Activated naive CD8-positive, alpha-beta T cell treated with anti-CD3 and anti-CD28 coated beads, Interleukin-2, amount 10 ng/mL, durations not matched to agents 7 days and 5 days (primary cell): ENCODE results near the gene CENPX. TPM values are rescaled to one million over a fixed set of nuclear protein-coding genes. Genes with fewer than 3 reads are reported as not detected.

Experiments
- ATAC-seq: fragments of 150-1000 bp; cut with Tn5 transposase; one replicate; pipeline ENCODE4 v1.10.0; 2021; ENCODE audit warnings: low read depth, moderate library complexity
- POLR2A ChIA-PET: fragments of 350-600 bp; sonication (Branson Sonifier 250); formaldehyde crosslinking; loops from one replicate; lab custom pipeline; 2021; ENCODE audit warnings: antibody characterized with exemption; lab: Charles Lee
- DNase-seq: peaks from one replicate; pipeline ENCODE4 v3.0.0; 2021
- H3K27ac Mint-ChIP-seq: one replicate; pipeline ENCODE4 v1.8.0; 2022; ENCODE audit warnings: mild to moderate bottlenecking, mixed read lengths
- H3K27me3 Mint-ChIP-seq: one replicate; pipeline ENCODE4 v1.8.0; 2022; ENCODE audit warnings: mild to moderate bottlenecking, moderate library complexity, mixed read lengths
- H3K36me3 Mint-ChIP-seq: one replicate; pipeline ENCODE4 v1.8.0; 2021; ENCODE audit warnings: mild to moderate bottlenecking, mixed read lengths
- H3K4me1 Mint-ChIP-seq: one replicate; pipeline ENCODE4 v1.8.0; 2021; ENCODE audit warnings: mixed read lengths
- H3K4me3 Mint-ChIP-seq: one replicate; pipeline ENCODE4 v1.8.0; 2022; ENCODE audit warnings: mild to moderate bottlenecking, moderate library complexity, mixed read lengths
- H3K9me3 Mint-ChIP-seq: one replicate; pipeline ENCODE4 v1.8.0; 2021; ENCODE audit warnings: mixed read lengths
- total RNA-seq, 2 experiments: library from RNA; stranded (reverse); gene quantifications; one replicate each; pipeline ENCODE4 v1.2.3, GENCODE V29; 2021

Gene CENPX
- total RNA-seq, 2 experiments from 2014 or later = 62.0 to 64.7 TPM

DNA sequence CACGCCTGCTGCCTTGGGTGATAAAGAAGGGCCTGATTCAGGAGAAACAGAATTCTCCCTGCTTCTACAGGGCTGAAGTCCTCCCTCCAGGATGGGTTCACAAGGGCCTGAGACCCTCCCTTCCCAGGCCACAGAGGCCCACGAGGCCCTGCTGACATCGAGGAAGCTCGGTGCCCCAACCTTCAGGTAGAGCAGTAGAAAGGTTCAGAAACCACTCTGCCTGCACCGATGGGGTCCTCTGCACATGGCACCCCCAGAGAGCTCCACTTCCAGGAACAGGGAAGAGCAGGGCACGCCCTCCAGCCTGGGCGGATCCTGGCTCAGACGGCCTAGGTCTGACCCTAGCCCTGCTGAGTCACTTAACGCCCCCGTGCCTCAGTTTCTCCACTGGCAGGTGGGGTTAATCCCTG lies 773 bp downstream of the CENPX start:
- POLR2A ChIA-PET = interaction anchor here (0.6 to 5.7 kb wide), 17 partner anchors 9 to 1750 kb away, joined by 3 to 39 read pairs (median 3); partner anchors contain the start of genes DCXR, DUS1L and NOTUM
- no peak for ATAC-seq
- Mint-ChIP-seq H3K4me1 (peaks cover 16% of the 10 kb centered on the region), H3K27me3 (no peaks in the 10 kb centered on the region), H3K9me3 (no peaks in the 10 kb centered on the region), H3K4me3 (peak overlapping the region; percentile 86), H3K36me3 (no peaks in the 10 kb centered on the region), H3K27ac (peak overlapping the region; percentile 72)
- no peak for DNase-seq

- Mint-ChIP-seq H3K27ac (peak overlapping the region; percentile 72), H3K9me3 (no peaks in the 10 kb centered on the region), H3K4me1 (peaks cover 15% of the 10 kb centered on the region), H3K4me3 (peak overlapping the region; percentile 86), H3K27me3 (no peaks in the 10 kb centered on the region), H3K36me3 (no peaks in the 10 kb centered on the region)
- POLR2A ChIA-PET = interaction anchor here (0.5 to 5.7 kb wide), 15 partner anchors 9 to 471 kb away, joined by 3 to 39 read pairs (median 4); partner anchors contain the start of genes DCXR, DUS1L and NOTUM
- DNase-seq (peak; percentile 69), ATAC-seq (no peak)
Observed at GRCh38 chr17:82021107-82021899, 1.4 kb downstream of the CENPX start.

GRCh38 chr17:82020572-82021106 lies 2.0 kb downstream of the CENPX start:
- Mint-ChIP-seq H3K27ac (peak overlapping the region; percentile 65), H3K36me3 (no peaks in the 10 kb centered on the region), H3K4me1 (peaks cover 15% of the 10 kb centered on the region), H3K4me3 (peak overlapping the region; percentile 22), H3K9me3 (no peaks in the 10 kb centered on the region), H3K27me3 (no peaks in the 10 kb centered on the region)
- no peak for ATAC-seq
- POLR2A ChIA-PET = interaction anchor here (0.5 to 5.7 kb wide), 9 partner anchors 9 to 78 kb away, joined by 3 to 39 read pairs (median 4); partner anchors contain the start of genes DCXR and NOTUM
- no peak for DNase-seq

DNA sequence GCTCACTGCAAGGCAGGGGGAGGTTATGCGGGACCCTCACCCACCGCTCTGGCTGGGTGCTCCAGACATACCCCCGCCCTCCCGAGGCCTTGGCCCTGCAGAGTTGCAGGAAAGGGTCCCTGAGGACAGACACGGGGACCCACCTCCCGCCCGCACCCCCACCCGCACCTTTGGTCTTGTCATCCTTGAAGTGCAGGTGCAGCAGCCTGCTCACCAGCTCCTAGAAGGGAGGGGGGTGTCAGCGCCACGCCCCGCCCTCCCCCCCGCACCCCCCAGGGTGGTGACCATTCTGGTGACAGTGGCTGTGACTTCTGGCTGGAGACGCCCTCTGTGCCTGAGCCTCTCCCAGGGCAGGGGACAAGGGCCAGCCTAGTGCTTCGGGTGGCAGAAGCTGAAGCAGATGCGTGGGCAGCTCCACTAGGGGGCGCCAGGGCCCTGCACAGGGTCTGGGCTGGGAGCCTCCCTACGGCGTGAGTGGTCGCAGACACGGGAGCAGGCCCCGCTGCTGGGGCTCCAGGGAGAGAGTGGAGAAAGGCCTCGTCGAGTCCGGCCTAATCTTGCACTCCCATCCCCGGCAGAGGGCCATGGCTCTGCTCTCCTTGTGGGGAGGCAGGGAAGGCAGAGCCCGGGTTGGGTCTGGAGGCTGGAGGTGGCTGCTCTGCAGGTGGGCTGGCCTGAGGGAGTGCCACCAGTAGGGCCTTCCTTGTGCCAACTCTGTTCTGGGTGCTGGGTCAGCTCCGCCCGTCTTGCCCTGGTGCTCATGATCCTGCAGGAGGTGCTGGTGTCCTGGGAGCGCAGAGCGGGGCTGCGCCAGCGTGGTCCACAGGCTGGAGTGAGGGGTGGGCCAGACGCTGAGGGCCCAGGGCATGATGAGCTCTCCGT lies 2.7 kb downstream of the CENPX start:
- Mint-ChIP-seq H3K4me3 (peak overlapping the region; percentile 16), H3K36me3 (no peaks in the 10 kb centered on the region), H3K9me3 (no peaks in the 10 kb centered on the region), H3K4me1 (peaks cover 13% of the 10 kb centered on the region), H3K27me3 (no peaks in the 10 kb centered on the region), H3K27ac (no peak overlapping the region)
- peak; percentile 82 for DNase-seq
- ATAC-seq = no peak
- POLR2A ChIA-PET = interaction anchor here (0.7 to 5.7 kb wide), 5 partner anchors 10 to 78 kb away, joined by 3 to 39 read pairs (median 3); partner anchors contain the start of genes DCXR, FASN and NOTUM

DNA sequence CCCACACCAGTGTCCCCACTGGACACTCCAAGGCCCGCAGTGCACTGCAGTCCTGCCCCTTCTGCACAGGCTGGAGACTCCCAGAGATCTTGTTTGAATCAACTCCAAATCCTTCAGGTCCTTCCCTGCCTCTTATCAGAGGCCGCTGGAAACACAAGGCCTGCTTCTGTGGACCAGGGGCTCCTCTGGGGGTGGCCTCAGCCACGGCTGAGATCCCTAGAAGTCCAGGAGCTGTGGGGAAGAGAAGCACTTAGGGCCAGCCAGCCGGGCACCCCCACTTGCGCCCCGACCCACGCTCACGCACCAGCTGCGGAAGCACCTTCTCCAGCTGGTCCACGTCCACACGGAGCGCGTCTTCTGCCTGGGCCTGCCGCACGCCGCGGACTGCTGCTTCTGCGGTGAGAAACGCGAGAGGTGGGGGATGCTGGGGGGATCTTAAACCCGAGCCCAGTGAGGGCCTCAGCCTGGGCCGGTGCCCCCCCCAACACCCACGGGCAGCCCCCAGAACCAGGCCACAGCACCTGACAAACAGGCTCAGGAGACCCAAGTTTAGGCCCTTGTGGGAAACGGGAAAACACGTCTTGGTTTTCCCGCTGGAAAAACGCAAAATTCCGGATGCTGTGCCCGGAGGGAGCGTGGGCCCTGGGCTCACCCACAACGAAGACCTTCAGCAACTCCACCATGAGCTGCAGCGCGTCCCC lies 3.5 kb downstream of the CENPX start:
- Mint-ChIP-seq H3K27ac (no peak overlapping the region), H3K4me3 (no peak overlapping the region), H3K36me3 (no peaks in the 10 kb centered on the region), H3K9me3 (no peaks in the 10 kb centered on the region), H3K27me3 (no peaks in the 10 kb centered on the region), H3K4me1 (peaks cover 12% of the 10 kb centered on the region)
- POLR2A ChIA-PET = interaction anchor here (1.0 to 5.7 kb wide), 3 partner anchors 11 to 59 kb away, joined by 3 to 39 read pairs (median 3); partner anchors contain the start of gene NOTUM
- DNase-seq (no peak), ATAC-seq (no peak)

- Mint-ChIP-seq H3K27ac (peak overlapping the region; percentile 15), H3K4me1 (peaks cover 9% of the 10 kb centered on the region), H3K36me3 (no peaks in the 10 kb centered on the region), H3K4me3 (no peak overlapping the region), H3K27me3 (no peaks in the 10 kb centered on the region), H3K9me3 (no peaks in the 10 kb centered on the region)
- DNase-seq = no peak
- ATAC-seq = no peak
- POLR2A ChIA-PET = interaction anchor here (5.7 kb wide), 1 partner anchor 58 kb away, joined by 39 read pairs; the partner anchor contains the start of gene NOTUM
Observed at GRCh38 chr17:82018152-82018988, 4.3 kb downstream of the CENPX start.

DNA sequence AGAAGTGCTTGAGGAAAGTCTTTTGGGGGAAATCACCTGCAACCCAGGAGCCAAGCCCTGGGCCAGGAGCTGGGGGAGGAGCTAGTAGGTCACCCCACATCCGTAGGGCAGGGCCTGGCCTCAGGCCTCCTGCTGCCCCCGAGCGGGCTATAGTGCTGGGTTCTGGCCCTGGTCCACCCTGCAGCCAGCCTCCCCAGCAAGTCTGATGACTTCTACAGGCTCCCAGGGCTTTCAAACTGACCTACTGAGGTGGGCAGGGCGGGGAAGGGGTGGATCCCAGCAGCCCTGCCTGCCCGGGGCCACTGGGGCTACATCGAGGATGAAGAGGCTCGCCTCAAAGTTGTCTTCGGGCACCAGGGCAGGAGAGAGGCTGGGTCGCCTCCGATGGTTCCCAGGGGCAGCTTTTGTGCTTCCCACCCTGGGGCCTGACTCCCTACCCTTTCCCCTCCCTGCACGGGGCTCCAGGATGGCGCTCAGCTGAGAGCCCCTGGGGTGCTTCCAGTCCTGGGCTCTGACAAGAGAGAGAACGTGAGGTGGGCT lies 5.0 kb downstream of the CENPX start:
- ATAC-seq (no peak), DNase-seq (no peak)
- H3K4me1 Mint-ChIP-seq = peaks cover 9% of the 10 kb centered on the region
- H3K36me3 Mint-ChIP-seq = no peaks in the 10 kb centered on the region
- H3K27me3 Mint-ChIP-seq = no peaks in the 10 kb centered on the region
- H3K9me3 Mint-ChIP-seq = no peaks in the 10 kb centered on the region
- no peak overlapping the region for H3K27ac Mint-ChIP-seq
- POLR2A ChIA-PET = no interaction called here
- H3K4me3 Mint-ChIP-seq = no peak overlapping the region

- Mint-ChIP-seq H3K4me1 (peaks cover 8% of the 10 kb centered on the region), H3K9me3 (no peaks in the 10 kb centered on the region), H3K4me3 (no peak overlapping the region), H3K27ac (no peak overlapping the region), H3K36me3 (no peaks in the 10 kb centered on the region), H3K27me3 (no peaks in the 10 kb centered on the region)
- POLR2A ChIA-PET = no interaction called here
- no peak for ATAC-seq
- DNase-seq = no peak
Observed at GRCh38 chr17:82016875-82017459, 5.7 kb downstream of the CENPX start.

DNA sequence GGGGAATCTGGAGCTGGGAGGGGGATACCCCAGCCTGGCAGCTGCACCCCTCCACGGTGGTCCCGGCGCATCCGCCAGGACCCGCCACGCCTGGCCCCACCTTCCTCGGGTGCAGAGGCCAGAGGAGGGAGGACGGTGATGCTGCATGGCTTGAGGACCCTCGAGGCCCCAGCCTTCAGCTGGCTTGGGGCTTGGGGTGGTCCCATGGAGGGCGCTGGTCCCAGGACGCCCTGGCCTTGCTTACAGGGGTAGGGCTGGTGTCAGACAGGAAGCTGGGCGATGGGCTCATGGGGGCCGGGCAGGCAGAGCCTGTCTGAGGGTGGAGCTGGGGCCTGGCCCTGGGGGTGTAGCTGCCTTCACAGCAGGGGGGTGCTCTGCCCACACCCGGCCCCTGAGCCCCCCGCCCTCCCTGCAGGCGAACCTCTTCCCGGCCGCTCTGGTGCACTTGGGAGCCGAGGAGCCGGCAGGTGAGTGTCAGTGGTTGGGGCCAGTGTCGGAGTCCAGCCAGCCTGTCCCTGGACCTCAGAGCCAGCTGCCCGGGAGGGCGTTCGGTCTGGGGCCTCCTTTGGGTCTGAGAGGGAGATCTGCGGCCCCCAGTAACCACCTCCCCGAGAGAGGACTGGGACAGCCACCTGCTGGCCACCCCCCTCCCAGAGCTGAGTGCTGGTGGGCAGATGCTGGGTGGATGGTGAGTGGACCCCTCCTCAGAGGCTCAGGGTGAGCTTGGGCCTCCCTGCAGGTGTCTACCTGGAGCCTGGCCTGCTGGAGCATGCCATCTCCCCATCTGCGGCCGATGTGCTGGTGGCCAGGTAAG lies 6.4 kb downstream of the CENPX start:
- no peak for DNase-seq
- Mint-ChIP-seq H3K36me3 (no peaks in the 10 kb centered on the region), H3K4me3 (no peak overlapping the region), H3K4me1 (peaks cover 3% of the 10 kb centered on the region), H3K9me3 (no peaks in the 10 kb centered on the region), H3K27ac (no peak overlapping the region), H3K27me3 (no peaks in the 10 kb centered on the region)
- no peak for ATAC-seq
- POLR2A ChIA-PET = no interaction called here

DNA sequence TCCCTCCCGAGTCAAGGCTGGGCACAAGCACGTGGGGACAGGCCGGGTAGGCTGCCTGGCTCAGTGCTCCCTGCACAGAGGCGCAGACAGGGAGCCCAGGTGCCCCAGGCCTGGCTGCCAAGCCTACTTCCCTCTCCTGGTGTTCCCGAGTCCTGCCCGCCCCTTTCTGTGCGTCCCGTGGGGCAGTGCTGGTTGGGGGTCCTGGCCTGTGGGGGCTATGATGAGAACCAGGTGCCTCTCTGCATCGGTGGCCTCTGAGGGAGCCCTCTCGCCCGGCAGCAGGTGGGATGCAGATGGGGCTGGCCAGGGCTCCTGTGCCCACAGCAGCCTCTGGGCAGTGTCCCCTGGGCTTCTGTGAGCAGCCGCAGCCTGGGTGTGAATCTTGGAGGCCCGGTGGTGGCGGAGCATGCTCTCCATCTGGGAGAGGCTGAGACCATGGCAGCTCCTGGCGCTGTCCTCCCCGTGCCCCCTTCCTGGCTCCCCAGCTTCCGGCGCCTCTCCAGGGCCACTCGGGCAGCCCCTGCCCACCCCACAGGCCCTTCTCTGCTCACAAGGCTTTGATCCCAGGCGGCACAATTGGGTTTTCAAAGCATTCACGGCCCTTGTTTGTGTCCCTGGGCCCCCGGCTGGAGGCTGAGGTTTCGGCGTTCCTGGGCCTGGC lies 7.2 kb downstream of the CENPX start:
- Mint-ChIP-seq H3K9me3 (no peaks in the 10 kb centered on the region), H3K27me3 (no peaks in the 10 kb centered on the region), H3K4me3 (no peak overlapping the region), H3K4me1 (no peaks in the 10 kb centered on the region), H3K36me3 (no peaks in the 10 kb centered on the region), H3K27ac (no peak overlapping the region)
- DNase-seq (no peak), ATAC-seq (no peak)
- POLR2A ChIA-PET = no interaction called here
